ENCODE data around the gene CAPN12. TPM values are rescaled to one million over a fixed set of nuclear protein-coding genes. Genes with fewer than 3 reads are reported as not detected.

CAPN12 gene
- total RNA-seq, 1 donor from 2014 or later: not detected

DNA sequence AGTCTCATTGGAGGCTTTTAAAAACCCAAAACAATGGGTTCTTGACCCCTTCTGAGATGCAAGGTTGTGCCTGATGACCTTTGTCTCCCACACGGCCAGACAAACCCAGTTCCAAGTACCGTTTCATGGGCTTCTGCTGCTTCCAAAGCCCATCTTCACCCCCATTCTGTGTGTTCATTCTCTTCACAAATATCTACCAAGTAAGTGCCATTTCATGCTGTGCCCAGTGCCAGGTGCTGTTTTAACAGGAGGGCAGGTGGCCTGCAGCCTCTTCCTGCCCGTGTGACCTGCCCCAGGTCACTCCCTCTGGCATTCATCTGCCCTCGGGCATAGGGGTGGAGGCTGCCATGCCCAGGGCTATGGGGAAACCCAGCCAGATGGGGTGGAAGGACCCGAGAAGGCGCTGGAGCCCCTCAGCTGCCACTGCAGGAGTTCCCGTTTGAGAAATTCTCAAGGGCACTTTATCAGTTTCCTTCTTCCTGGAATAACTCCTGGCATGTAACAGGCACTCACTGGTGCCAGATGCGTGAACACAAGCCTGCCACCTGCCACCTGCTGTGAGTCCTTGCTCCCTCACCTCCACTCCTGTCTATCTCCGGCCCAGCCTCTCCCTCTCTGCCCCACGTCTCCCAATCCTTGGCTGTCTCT lies 12.5 kb downstream of the CAPN12 start:
- intact Hi-C loops (cut with DNase I): loop anchor here (2.0 to 5.0 kb wide), 2 partner anchors 37 to 101 kb away; partner anchors contain the start of gene ECH1
- no peak for ATAC-seq
- DNase-seq (ENCODE audit: missing footprints): peak; percentile 57

DNA sequence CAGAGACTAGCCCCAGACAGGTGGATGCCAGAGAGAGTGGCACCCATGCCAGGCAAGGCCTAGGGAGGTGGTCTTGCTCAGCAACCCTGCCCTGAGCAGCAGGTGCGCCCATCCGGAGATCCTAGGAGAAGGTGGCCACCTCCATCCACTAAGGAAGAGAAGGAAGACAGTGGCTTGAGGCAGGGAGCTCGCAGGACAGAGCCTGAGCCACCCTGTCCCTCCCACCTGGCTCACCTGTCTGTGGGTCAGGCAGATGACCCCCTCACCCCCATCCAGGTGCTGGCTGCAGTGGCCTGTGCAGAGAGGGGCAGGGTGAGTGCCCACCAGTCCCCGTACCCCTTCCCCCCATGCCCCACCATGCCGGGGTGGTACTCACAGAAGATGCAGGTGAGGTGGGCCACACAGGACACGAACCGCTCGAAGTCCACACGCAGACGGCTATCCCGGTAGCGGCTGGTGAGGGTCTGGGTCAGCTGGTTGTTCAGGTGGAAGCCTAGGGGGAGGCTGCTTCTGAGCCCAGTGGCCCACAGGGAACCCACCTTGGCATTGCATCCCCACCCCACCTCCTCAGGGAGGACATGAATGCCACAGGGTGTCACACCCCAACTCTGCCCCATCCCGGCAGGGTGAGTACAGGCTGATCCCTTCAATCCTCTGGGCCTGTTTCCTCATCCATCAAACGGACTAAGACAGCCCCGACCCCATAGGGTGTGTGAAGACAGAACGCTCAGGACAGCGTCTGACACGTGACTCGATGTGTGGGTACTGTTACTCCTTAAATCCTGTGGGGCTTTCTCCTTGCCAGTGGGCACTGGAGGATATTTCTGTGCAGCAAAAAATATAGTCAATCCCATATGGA lies 13.3 kb downstream of the CAPN12 start:
- ATAC-seq: no peak
- intact Hi-C loops (cut with DNase I): loop anchor here (5.0 kb wide), 1 partner anchor 101 kb away; the partner anchor contains the start of gene ECH1
- peak; percentile 56 for DNase-seq (ENCODE audit: missing footprints)

- intact Hi-C loops (cut with DNase I): loop anchor here (5.0 kb wide), 1 partner anchor 102 kb away; the partner anchor contains the start of gene ECH1
- DNase-seq (ENCODE audit: missing footprints): no peak
- no peak for ATAC-seq
These were observed 13.9 kb downstream of the CAPN12 start for GRCh38 chr19:38730470-38730730.

DNA sequence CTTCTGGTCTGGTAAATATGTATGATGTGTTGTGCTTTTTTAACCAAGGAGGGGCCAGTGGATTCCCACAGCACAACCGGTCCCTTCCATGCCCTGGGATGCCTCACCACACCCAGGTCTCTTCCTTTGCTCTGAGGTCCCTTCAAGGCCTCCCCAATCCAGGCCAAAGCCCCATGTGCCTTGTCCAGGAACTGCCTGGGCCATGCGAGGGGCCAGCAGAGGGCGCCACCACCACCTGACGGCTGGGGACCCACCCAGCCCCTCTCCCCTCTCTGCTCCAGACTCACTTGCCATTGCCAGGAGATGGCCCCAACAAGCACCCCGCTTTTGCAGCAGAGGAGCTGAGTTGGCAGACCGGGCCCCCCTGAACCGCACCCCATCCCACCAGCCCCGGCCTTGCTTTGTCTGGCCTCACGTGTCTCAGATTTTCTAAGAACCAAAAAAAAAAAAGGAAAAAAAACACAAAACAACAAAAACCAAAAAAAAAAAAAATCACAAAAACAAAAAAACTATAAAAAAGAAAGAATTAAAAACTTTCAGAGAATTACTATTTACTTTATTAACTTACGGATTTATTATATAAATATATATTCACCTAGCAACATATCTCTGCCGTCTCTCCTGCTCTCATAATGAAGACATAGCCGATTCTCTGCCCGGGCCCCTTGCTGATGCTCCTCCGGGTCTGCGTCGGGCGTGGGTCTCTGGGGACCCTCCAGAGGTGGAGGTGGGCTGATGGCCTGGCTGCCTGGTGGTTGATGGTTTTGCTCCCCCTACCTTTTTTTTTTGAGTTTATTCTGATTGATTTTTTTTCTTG lies 14.4 kb downstream of the CAPN12 start:
- DNase-seq (ENCODE audit: missing footprints): peak; percentile 80
- peak; percentile 58 for ATAC-seq
- intact Hi-C loops (cut with DNase I): loop anchor here (5.0 kb wide), 1 partner anchor 102 kb away; the partner anchor contains the start of gene ECH1

DNA sequence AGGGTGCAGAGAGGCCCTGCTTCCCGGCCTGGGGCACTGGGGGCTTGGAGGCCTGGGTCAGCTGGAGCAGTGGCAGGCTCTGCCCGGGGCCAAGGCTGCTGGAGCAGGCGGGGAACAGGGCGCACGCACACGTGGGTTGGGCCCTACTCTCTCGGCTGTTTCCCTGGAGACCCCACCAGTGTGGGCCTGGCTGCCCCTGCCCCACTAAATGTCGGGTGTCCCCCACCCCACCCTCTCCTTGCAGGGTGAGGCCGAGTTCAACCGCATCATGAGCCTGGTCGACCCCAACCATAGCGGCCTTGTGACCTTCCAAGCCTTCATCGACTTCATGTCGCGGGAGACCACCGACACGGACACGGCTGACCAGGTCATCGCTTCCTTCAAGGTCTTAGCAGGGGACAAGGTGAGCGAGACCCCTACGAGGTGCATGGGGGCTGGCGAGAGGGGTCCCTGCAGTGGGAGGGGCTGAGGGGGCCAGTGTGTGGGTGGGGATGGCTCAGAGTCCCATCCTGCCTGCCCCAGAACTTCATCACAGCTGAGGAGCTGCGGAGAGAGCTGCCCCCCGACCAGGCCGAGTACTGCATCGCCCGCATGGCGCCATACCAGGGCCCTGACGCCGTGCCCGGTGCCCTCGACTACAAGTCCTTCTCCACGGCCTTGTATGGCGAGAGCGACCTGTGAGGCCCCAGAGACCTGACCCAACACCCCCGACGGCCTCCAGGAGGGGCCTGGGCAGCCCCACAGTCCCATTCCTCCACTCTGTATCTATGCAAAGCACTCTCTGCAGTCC lies 15.3 kb downstream of the CAPN12 start:
- no peak for ATAC-seq
- intact Hi-C loops (cut with DNase I): no loop called here
- peak; percentile 46 for DNase-seq (ENCODE audit: missing footprints)

- ATAC-seq (peak; percentile 20), DNase-seq (ENCODE audit: missing footprints) (no peak)
- intact Hi-C loops (cut with DNase I): no loop called here
These were observed 16.2 kb downstream of the CAPN12 start for GRCh38 chr19:38727868-38728660.

GRCh38 chr19:38727306-38727867 lies 16.9 kb downstream of the CAPN12 start:
- no peak for ATAC-seq
- no peak for DNase-seq (ENCODE audit: missing footprints)
- intact Hi-C loops (cut with DNase I): no loop called here

DNA sequence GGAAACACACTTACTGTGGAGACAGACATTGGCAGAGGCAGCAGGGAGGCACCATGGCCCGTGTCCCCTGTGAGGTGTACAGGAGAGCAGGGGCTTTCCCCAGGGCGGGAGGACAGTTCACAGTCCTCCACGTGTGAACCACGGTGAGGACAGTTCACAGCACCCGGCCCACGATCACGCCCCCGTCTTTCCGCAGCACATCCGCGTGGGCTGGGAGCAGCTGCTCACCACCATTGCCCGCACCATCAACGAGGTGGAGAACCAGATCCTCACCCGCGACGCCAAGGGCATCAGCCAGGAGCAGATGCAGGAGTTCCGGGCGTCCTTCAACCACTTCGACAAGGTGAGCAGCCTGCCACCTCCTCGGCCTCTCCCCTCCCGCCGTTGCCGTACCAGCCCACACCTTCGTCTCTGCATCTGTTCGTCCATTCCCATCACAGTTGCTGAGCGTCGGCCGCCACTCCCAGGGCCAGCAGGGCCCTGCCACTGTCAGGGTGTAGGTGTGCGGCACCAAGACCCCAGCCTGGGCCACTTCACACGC lies 17.4 kb downstream of the CAPN12 start:
- intact Hi-C loops (cut with DNase I): no loop called here
- ATAC-seq (no peak), DNase-seq (ENCODE audit: missing footprints) (no peak)

- no peak for DNase-seq (ENCODE audit: missing footprints)
- intact Hi-C loops (cut with DNase I): no loop called here
- ATAC-seq: no peak
These were observed 18.0 kb downstream of the CAPN12 start for GRCh38 chr19:38726284-38726673.

GRCh38 chr19:38725469-38726283 lies 18.6 kb downstream of the CAPN12 start:
- DNase-seq (ENCODE audit: missing footprints) (no peak), ATAC-seq (no peak)
- intact Hi-C loops (cut with DNase I): no loop called here

- ATAC-seq (no peak), DNase-seq (ENCODE audit: missing footprints) (no peak)
- intact Hi-C loops (cut with DNase I): no loop called here
These were observed 20.1 kb downstream of the CAPN12 start for GRCh38 chr19:38723990-38724854.

DNA sequence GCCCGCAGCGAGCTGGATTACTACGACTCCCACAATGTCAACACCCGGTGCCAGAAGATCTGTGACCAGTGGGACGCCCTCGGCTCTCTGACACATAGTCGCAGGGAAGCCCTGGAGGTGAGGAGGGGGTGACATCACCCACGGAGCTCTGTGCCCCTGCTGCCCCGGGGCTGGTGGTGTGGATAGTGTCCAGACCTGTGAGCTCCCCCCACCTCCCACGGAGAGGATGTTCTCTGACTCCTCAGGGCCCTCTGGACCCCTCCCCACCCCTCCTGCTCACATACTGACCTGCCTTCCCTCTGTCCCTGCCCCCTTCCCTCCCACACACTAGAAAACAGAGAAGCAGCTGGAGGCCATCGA lies 20.7 kb downstream of the CAPN12 start:
- no peak for DNase-seq (ENCODE audit: missing footprints)
- no peak for ATAC-seq
- intact Hi-C loops (cut with DNase I): no loop called here

DNA sequence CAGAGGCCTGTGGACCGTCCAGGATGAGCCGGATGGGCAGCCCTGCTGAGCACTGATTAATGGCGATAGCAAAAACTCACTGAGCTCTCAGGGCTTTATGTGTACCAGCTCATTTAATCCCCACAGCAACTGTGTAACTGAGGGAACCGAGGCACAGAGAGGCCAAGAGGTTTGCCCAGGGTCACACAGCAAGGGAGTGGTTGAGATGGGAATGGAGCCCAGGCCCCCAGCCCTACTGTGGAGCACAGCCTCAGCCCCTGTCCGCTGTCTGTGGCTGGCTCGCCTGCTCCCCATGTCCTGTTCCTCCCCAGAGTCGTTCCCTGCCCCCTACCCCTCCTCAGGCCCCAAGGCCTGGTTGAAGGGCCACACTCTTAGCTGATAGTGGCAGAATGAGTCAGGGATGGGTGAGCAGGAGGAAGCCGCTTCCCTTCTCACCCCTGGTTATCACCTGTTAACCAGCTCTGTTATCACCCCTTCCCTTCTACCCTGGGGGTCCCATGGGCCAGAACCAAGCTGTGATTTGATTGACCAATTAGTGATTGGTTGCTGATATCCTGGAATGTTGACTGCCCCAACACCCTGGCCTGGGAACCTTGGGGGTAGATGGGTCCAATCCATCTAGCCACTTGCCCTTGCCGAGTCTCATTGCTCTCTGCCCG lies 21.2 kb downstream of the CAPN12 start:
- no peak for DNase-seq (ENCODE audit: missing footprints)
- no peak for ATAC-seq
- intact Hi-C loops (cut with DNase I): no loop called here

GRCh38 chr19:38721979-38722773 lies 22.1 kb downstream of the CAPN12 start:
- intact Hi-C loops (cut with DNase I): no loop called here
- DNase-seq (ENCODE audit: missing footprints) (no peak), ATAC-seq (peak; percentile 38)

All from Right ventricle myocardium inferior (tissue), 1 donor.